ENCODE data around the gene TRIM2.
A peak's percentile ranks its signal among the peaks of the same experiment; 100 is the strongest.

The TRIM2 gene

GRCh38 chr4:153189016-153189801 lies 15.0 kb upstream of the TRIM2 start:
- TF ChIP-seq CTCF (conservative IDR thresholded peaks at IDR 0.05): no peak
- no peak overlapping the region for H3K27ac ChIP-seq

GRCh38 chr4:153191795-153192363 lies 12.4 kb upstream of the TRIM2 start:
- no peak for TF ChIP-seq CTCF (conservative IDR thresholded peaks at IDR 0.05)
- no peak overlapping the region for H3K27ac ChIP-seq

GRCh38 chr4:153197301-153197700 lies 6.9 kb upstream of the TRIM2 start:
- no peak for TF ChIP-seq CTCF (conservative IDR thresholded peaks at IDR 0.05)
- no peak overlapping the region for H3K27ac ChIP-seq

- TF ChIP-seq CTCF (conservative IDR thresholded peaks at IDR 0.05): no peak
- no peak overlapping the region for H3K27ac ChIP-seq
Observed at GRCh38 chr4:153198719-153199118, 5.5 kb upstream of the TRIM2 start.

GRCh38 chr4:153203746-153204145 lies 497 bp upstream of the TRIM2 start:
- peak overlapping the region; percentile 73 for H3K27ac ChIP-seq

- H3K27ac ChIP-seq: peak overlapping the region; percentile 73
- TF ChIP-seq CTCF (conservative IDR thresholded peaks at IDR 0.05): peak; percentile 29; the same call in 1 of the 2 replicates
Observed at GRCh38 chr4:153204728-153205648, 745 bp downstream of the TRIM2 start.

- no peak for TF ChIP-seq CTCF (conservative IDR thresholded peaks at IDR 0.05)
- H3K27ac ChIP-seq: no peak overlapping the region
Observed at GRCh38 chr4:153205757-153206156, 1.5 kb downstream of the TRIM2 start.
